Suprapubic skin (tissue), 4 donors: Measurements from ENCODE around the gene GLOD5.

Experiments
- EP300 ChIP-seq: sonication (generic); formaldehyde crosslinking; IDR thresholded peaks from one replicate; pipeline ENCODE4 v1.6.1; 2017; ENCODE audit warnings: antibody characterized with exemption
- POLR2A ChIP-seq, 2 donors: fragments of 450-650 bp; IDR thresholded peaks; one replicate each; pipeline ENCODE4 v1.6.1; 2017; ENCODE audit warnings: antibody characterized with exemption in 2 of 2, mild to moderate bottlenecking in 2 of 2, moderate library complexity in 2 of 2
- POLR2AphosphoS5 ChIP-seq, 3 donors: sonication (generic); formaldehyde crosslinking; IDR thresholded peaks; one replicate each; pipeline ENCODE4 v1.6.1; 2017; ENCODE audit warnings: antibody characterized with exemption in 3 of 3
- TF ChIP-seq, protein P1 (sequence below), 2 donors: fragments of 200-600 bp in 1 of 2; fragments of 450-650 bp in 1 of 2; sonication (generic) in 1 of 2; IDR thresholded peaks; one replicate each; pipeline ENCODE4 v1.5.1; 2016 to 2019; ENCODE audit warnings: antibody characterized with exemption in 2 of 2, mild to moderate bottlenecking in 1 of 2, moderate library complexity in 1 of 2

DNA sequence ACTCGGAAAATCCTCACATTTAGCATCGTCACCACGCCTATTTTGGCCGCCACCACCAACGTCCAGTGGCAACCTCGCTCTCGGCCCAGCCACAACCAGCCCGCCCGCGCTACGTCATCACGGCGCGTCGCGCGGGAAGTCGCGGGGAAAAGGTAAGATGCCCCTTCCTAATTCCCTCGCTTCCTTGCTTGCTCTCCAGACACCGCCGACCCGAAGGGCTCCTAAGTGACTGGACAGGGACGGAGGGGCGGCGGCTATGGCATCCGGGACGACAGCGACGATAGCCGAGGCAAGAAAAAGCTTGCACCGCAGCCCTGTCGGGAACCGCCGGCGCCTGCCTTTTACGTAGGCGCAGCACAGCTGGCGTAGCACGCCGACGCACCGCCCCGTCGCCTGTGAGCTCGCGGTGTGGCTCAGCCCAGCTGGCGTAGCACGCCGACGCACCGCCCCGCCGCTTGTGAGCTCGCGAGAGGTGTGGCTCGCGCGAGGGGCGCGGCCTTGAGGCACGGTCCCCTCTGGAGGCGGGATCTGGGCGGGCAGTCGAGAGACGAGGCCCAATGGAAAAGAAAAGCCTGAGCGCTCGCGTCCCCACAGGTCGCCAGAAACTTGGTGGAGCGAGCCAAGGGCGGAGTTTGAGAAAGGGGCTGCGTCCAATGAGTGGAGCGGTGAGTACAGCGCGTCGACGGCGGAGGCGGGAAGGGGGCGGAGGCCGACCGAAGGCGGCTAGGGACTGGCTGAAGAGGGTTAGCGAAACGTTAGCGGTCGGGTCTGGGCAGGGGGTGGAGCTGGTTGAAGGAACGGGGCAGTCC lies 39.9 kb downstream of the GLOD5 start, which contains the start of gene HDAC6:
- TF ChIP-seq, protein P1, sequence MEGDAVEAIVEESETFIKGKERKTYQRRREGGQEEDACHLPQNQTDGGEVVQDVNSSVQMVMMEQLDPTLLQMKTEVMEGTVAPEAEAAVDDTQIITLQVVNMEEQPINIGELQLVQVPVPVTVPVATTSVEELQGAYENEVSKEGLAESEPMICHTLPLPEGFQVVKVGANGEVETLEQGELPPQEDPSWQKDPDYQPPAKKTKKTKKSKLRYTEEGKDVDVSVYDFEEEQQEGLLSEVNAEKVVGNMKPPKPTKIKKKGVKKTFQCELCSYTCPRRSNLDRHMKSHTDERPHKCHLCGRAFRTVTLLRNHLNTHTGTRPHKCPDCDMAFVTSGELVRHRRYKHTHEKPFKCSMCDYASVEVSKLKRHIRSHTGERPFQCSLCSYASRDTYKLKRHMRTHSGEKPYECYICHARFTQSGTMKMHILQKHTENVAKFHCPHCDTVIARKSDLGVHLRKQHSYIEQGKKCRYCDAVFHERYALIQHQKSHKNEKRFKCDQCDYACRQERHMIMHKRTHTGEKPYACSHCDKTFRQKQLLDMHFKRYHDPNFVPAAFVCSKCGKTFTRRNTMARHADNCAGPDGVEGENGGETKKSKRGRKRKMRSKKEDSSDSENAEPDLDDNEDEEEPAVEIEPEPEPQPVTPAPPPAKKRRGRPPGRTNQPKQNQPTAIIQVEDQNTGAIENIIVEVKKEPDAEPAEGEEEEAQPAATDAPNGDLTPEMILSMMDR (IDR thresholded peaks at IDR 0.05), result no peak
- TF ChIP-seq POLR2A (IDR thresholded peaks at IDR 0.05) (peak in 1 of 2 donors; percentile 33), POLR2AphosphoS5 (IDR thresholded peaks at IDR 0.05) (peak in 1 of 3 donors; percentile 60), EP300 (no peak)
